ENCODE results near the gene LHX1. TPM values are rescaled to one million over a fixed set of nuclear protein-coding genes. Genes with fewer than 3 reads are reported as not detected.

The LHX1 gene
- total and polyA plus RNA-seq, 2 of the 8 experiments (the other 6 are each of a cell fraction or from before 2014, with no cell fraction given), result 0.26 to 0.93 TPM

DNA sequence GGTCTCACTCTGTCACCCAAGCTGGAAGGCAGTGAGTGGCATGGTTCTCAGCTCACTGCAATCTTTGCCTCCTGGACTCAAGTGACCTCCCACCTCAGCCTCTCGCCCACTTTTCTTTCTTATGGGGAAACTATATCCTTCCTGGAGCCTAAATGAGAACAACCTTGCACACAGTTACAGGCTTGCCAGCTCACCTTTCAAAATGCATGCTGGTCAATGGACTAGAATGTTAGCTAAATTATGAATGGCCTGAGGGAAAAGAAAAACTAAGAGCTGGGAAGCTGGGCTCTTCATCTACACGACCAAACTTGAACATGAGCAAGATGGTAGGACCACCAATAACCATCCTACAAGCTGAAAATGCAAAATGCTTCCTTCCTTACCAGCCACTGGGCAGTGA is 10.6 kb upstream of the LHX1 start:
- H2BK20ac ChIP-seq (ENCODE audit: low read length), result no peak overlapping the region
- FAIRE-seq (no peak), DNase-seq (ENCODE audit: low read depth in 1 of 2, low spot score in 2 of 2) (no peak)
- no peak overlapping the region for H2BK120ac ChIP-seq (replicated peaks; ENCODE audit: low read depth, low read length)
- H4K20me1 ChIP-seq (replicated peaks in 1 of 2; ENCODE audit: control insufficient read depth in 1 of 2, insufficient read depth in 2 of 2, low read length in 2 of 2), result no peaks in the 10 kb centered on the region
- H3K23me2 ChIP-seq (ENCODE audit: low read depth, low read length), result no peaks in the 10 kb centered on the region
- no peaks in the 10 kb centered on the region for H3K9me3 ChIP-seq (ENCODE audit: insufficient read depth in 2 of 2, low read depth in 1 of 2, low read length in 1 of 2)
- no peak overlapping the region for H3K4me3 ChIP-seq (ENCODE audit: extremely low read depth in 1 of 4, insufficient read depth in 2 of 4, low read depth in 3 of 4, low read length in 4 of 4)
- no peak overlapping the region for H2AFZ ChIP-seq (ENCODE audit: low read length)
- H3K27me3 ChIP-seq (replicated peaks in 1 of 4; ENCODE audit: control insufficient read depth in 3 of 4, extremely low read depth in 1 of 4, insufficient read depth in 3 of 4, low read length in 3 of 4), result peaks cover 23 to 42% (median 37%) of the 10 kb centered on the region in 4 experiments
- no peak overlapping the region for H2BK15ac ChIP-seq (ENCODE audit: low read length)
- no peak overlapping the region for H4K91ac ChIP-seq (replicated peaks; ENCODE audit: insufficient read length, low read length)
- ChIA-PET CTCF (ENCODE audit: partially characterized antibody) (interaction anchor here (1.2 kb wide), 1 partner anchor 121 kb away, joined by 3 read pairs; no protein-coding TSS in a partner anchor), POLR2A (ENCODE audit: partially characterized antibody) (interaction anchor here (1.4 kb wide), 1 partner anchor 22 kb away, joined by 4 read pairs; the partner anchor contains the start of gene AATF)
- 89% methylated on average over 2 of the region's 2 CpGs; no CpG with 5 or more reads in 1 of the 2 experiments for WGBS, 2 experiments (ENCODE audit: extremely low coverage in 1 of 2, insufficient coverage in 1 of 2, insufficient read length in 1 of 2, insufficient replicate concordance in 2 of 2, low coverage in 1 of 2, low lambda C conversion rate in 2 of 2, missing lambda C conversion rate in 1 of 2)
- no peak overlapping the region for H3K23ac ChIP-seq (ENCODE audit: insufficient read length)
- no peak overlapping the region for H4K5ac ChIP-seq (ENCODE audit: insufficient read length, low read depth, low read length)
- H3K4me1 ChIP-seq (replicated peaks in 1 of 4; ENCODE audit: control insufficient read depth in 3 of 4, insufficient read depth in 4 of 4, low read length in 3 of 4), result peaks cover 19 to 37% (median 21%) of the 10 kb centered on the region in 4 experiments
- H3K4me2 ChIP-seq (ENCODE audit: insufficient read depth in 1 of 2, low read depth in 2 of 2, low read length in 2 of 2), result no peak overlapping the region
- no peaks in the 10 kb centered on the region for H3K36me3 ChIP-seq (ENCODE audit: control insufficient read depth in 2 of 4, insufficient read depth in 4 of 4, low read length in 3 of 4)
- H3K4ac ChIP-seq (replicated peaks; ENCODE audit: insufficient read length, low read depth, low read length), result no peak overlapping the region
- H2BK5ac ChIP-seq (ENCODE audit: low read depth, low read length), result no peak overlapping the region
- H2BK12ac ChIP-seq (ENCODE audit: low read depth, low read length), result no peak overlapping the region
- H3K56ac ChIP-seq (replicated peaks; ENCODE audit: insufficient read length, low read depth, low read length), result no peak overlapping the region
- no peaks in the 10 kb centered on the region for H3K79me2 ChIP-seq (ENCODE audit: control insufficient read depth in 1 of 2, insufficient read depth in 2 of 2, low read length in 2 of 2)
- no peak overlapping the region for H2AK5ac ChIP-seq (ENCODE audit: low read depth, low read length)
- no peak overlapping the region for H3K27ac ChIP-seq (ENCODE audit: low read depth, low read length)
- no peak overlapping the region for H3K18ac ChIP-seq (ENCODE audit: extremely low read depth, low read length)
- no peak overlapping the region for H4K8ac ChIP-seq (ENCODE audit: extremely low read depth, insufficient read depth, low read length)
- H3K79me1 ChIP-seq (ENCODE audit: low read depth, low read length), result no peaks in the 10 kb centered on the region
- H3K14ac ChIP-seq (ENCODE audit: insufficient read length), result no peak overlapping the region
- H3K9ac ChIP-seq (replicated peaks in 1 of 4; ENCODE audit: extremely low read depth in 1 of 4, low read depth in 3 of 4, low read length in 3 of 4), result no peak overlapping the region
- no peak for TF ChIP-seq CHD1 (IDR thresholded peaks at IDR 0.05; ENCODE audit: low read depth, low read length)
- no peak for TF ChIP-seq MAX (IDR thresholded peaks at IDR 0.05)
- no peak for TF ChIP-seq EZH2 (IDR thresholded peaks at IDR 0.05; ENCODE audit: low read depth, low read length, severe bottlenecking)
- no peak for TF ChIP-seq SP1 (IDR thresholded peaks at IDR 0.05; ENCODE audit: low read depth, low read length)
- TF ChIP-seq HDAC2 (IDR thresholded peaks at IDR 0.05; ENCODE audit: borderline replicate concordance in 1 of 2, low read depth in 2 of 2, low read length in 2 of 2), result no peak
- TF ChIP-seq CTBP2 (IDR thresholded peaks at IDR 0.05; ENCODE audit: borderline replicate concordance, insufficient read depth, insufficient read length, low read length), result no peak
- no peak for TF ChIP-seq NRF1 (IDR thresholded peaks at IDR 0.05; ENCODE audit: low read depth, low read length)
- TF ChIP-seq, protein P1, sequence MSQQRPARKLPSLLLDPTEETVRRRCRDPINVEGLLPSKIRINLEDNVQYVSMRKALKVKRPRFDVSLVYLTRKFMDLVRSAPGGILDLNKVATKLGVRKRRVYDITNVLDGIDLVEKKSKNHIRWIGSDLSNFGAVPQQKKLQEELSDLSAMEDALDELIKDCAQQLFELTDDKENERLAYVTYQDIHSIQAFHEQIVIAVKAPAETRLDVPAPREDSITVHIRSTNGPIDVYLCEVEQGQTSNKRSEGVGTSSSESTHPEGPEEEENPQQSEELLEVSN (IDR thresholded peaks at IDR 0.05), result no peak
- TF ChIP-seq CBX8 (IDR thresholded peaks at IDR 0.05; ENCODE audit: borderline replicate concordance, low read depth, low read length), result no peak
- TF ChIP-seq KDM4A (IDR thresholded peaks at IDR 0.05; ENCODE audit: low read depth, low read length, severe bottlenecking), result no peak
- TF ChIP-seq PHF8 (conservative IDR thresholded peaks at IDR 0.05; ENCODE audit: low read depth, low read length), result no peak
- no peak for TF ChIP-seq YY1 (IDR thresholded peaks at IDR 0.05; ENCODE audit: low read depth, low read length)
- TF ChIP-seq RFX5 (IDR thresholded peaks at IDR 0.05; ENCODE audit: borderline replicate concordance, low read depth, low read length), result no peak

Data from H1 (cell line).